GM23338 (cell line): ENCODE results near the gene TMEM128. TPM values are rescaled to one million over a fixed set of nuclear protein-coding genes. Genes with fewer than 3 reads are reported as not detected.

Experiments used
- ATAC-seq: fragments of 200-7000 bp; cut with Tn5 transposase; 3 replicates; pipeline ENCODE4 v1.9.1; 2020
- DNase-seq: peaks from one replicate; pipeline ENCODE4 v3.0.0-alpha.2; 2015; ENCODE audit warnings: low spot score
- H2AFZ ChIP-seq: fragments of 200-600 bp; sonication (generic); 2 replicates; pipeline ENCODE4 v1.8.0; 2016; ENCODE audit warnings: antibody characterized with exemption, mild to moderate bottlenecking, moderate library complexity
- H3F3A ChIP-seq: fragments of 200-600 bp; sonication (generic); replicated peaks from 2 replicates; pipeline ENCODE4 v1.8.0; 2017; ENCODE audit warnings: antibody characterized with exemption, mixed run types, low read depth
- H3K27ac ChIP-seq: fragments of 200-600 bp; sonication (generic); 2 replicates; pipeline ENCODE4 v1.6.1; 2016; ENCODE audit warnings: low read depth
- H3K27me3 ChIP-seq: fragments of 200-600 bp; sonication (generic); 2 replicates; pipeline ENCODE4 v1.8.0; 2016; ENCODE audit warnings: mild to moderate bottlenecking, mixed run types, moderate library complexity; ENCODE audit not compliant: insufficient read depth
- H3K36me3 ChIP-seq: fragments of 200-600 bp; sonication (generic); 2 replicates; pipeline ENCODE4 v1.8.0; 2016; ENCODE audit warnings: mild to moderate bottlenecking; ENCODE audit not compliant: insufficient read depth
- H3K4me1 ChIP-seq: fragments of 200-600 bp; sonication (generic); 2 replicates; pipeline ENCODE4 v1.8.0; 2016; ENCODE audit warnings: mild to moderate bottlenecking, moderate library complexity; ENCODE audit not compliant: insufficient read depth
- H3K4me2 ChIP-seq: fragments of 200-600 bp; sonication (generic); 2 replicates; pipeline ENCODE4 v1.7.1; 2017; ENCODE audit warnings: mixed run types
- H3K4me3 ChIP-seq: fragments of 200-600 bp; sonication (generic); 2 replicates; pipeline ENCODE4 v1.6.1; 2016; ENCODE audit warnings: mixed run types
- H3K79me2 ChIP-seq: fragments of 200-600 bp; sonication (generic); replicated peaks from 2 replicates; pipeline ENCODE4 v1.8.0; 2017; ENCODE audit warnings: mild to moderate bottlenecking; ENCODE audit not compliant: insufficient read depth
- H3K9me2 ChIP-seq: fragments of 200-600 bp; sonication (generic); 2 replicates; pipeline ENCODE4 v1.8.0; 2017; ENCODE audit not compliant: insufficient read depth
- H4K20me1 ChIP-seq: fragments of 200-600 bp; sonication (generic); replicated peaks from 2 replicates; pipeline ENCODE4 v1.8.0; 2017; ENCODE audit warnings: mild to moderate bottlenecking; ENCODE audit not compliant: insufficient read depth
- H3K27ac Mint-ChIP-seq: 2 replicates; pipeline ENCODE4 v1.8.0; 2020; ENCODE audit warnings: inconsistent platforms, mild to moderate bottlenecking, moderate library complexity, mixed read lengths
- H3K27me3 Mint-ChIP-seq: 3 replicates; pipeline ENCODE4 v1.8.0; 2022; ENCODE audit warnings: low read depth, mild to moderate bottlenecking, moderate library complexity, mixed read lengths, inconsistent platforms; ENCODE audit not compliant: insufficient read depth, poor library complexity
- H3K36me3 Mint-ChIP-seq: 3 replicates; pipeline ENCODE4 v1.8.0; 2021; ENCODE audit warnings: low read depth, mild to moderate bottlenecking, inconsistent platforms, moderate library complexity, mixed read lengths
- H3K4me1 Mint-ChIP-seq: 3 replicates; pipeline ENCODE4 v1.8.0; 2020; ENCODE audit warnings: mild to moderate bottlenecking, inconsistent platforms, mixed read lengths
- H3K4me3 Mint-ChIP-seq: 3 replicates; pipeline ENCODE4 v1.8.0; 2021; ENCODE audit warnings: moderate library complexity, mild to moderate bottlenecking, inconsistent platforms, mixed read lengths
- H3K9me3 Mint-ChIP-seq: 3 replicates; pipeline ENCODE4 v1.8.0; 2020; ENCODE audit warnings: moderate library complexity, mild to moderate bottlenecking, inconsistent platforms, mixed read lengths
- CREB1 ChIP-seq: fragments of 250-450 bp; sonication (Bioruptor Pico); IDR thresholded peaks from 2 replicates; pipeline ENCODE4 v1.5.0; 2020; ENCODE audit warnings: low read depth, mild to moderate bottlenecking, moderate library complexity
- CTCF ChIP-seq, 2 experiments: fragments of 200-600 bp in 1 of 2; sonication (generic) in 1 of 2; conservative IDR thresholded peaks; 2 replicates each; pipeline versions ENCODE4 v1.5.1 to v1.6.1; 2016 to 2017; ENCODE audit warnings: antibody characterized with exemption in 2 of 2, low read depth in 2 of 2, mild to moderate bottlenecking in 2 of 2, moderate library complexity in 1 of 2
- ETS1 ChIP-seq: IDR thresholded peaks from 2 replicates; pipeline ENCODE4 v1.6.1; 2016; ENCODE audit warnings: antibody characterized with exemption
- EZH2 ChIP-seq: fragments of 200-600 bp; sonication (generic); IDR thresholded peaks from one replicate; pipeline ENCODE4 v1.8.0; 2017; ENCODE audit warnings: antibody characterized with exemption, mild to moderate bottlenecking, low read depth; ENCODE audit not compliant: unreplicated experiment
- EZH2phosphoT487 ChIP-seq: fragments of 200-600 bp; sonication (generic); IDR thresholded peaks from one replicate; pipeline ENCODE4 v1.8.1; 2018; ENCODE audit warnings: antibody characterized with exemption; ENCODE audit not compliant: unreplicated experiment
- JUNB ChIP-seq: IDR thresholded peaks from one replicate; pipeline ENCODE4 v1.6.1; 2016; ENCODE audit warnings: antibody characterized with exemption; ENCODE audit not compliant: unreplicated experiment
- NANOG ChIP-seq: IDR thresholded peaks from 2 replicates; pipeline ENCODE4 v1.6.1; 2016; ENCODE audit warnings: antibody characterized with exemption, borderline replicate concordance
- POLR2AphosphoS5 ChIP-seq: IDR thresholded peaks from 2 replicates; pipeline ENCODE4 v1.6.1; 2016; ENCODE audit warnings: antibody characterized with exemption, low read depth
- REST ChIP-seq: IDR thresholded peaks from one replicate; pipeline ENCODE4 v1.6.1; 2018; ENCODE audit warnings: antibody characterized with exemption; ENCODE audit not compliant: unreplicated experiment
- STAT1 ChIP-seq: IDR thresholded peaks from one replicate; pipeline ENCODE4 v1.6.1; 2016; ENCODE audit warnings: antibody characterized with exemption; ENCODE audit not compliant: unreplicated experiment
- ZNF114 ChIP-seq: fragments of 250-450 bp; sonication (Bioruptor Pico); IDR thresholded peaks from 2 replicates; pipeline ENCODE4 v1.5.0; 2020; ENCODE audit warnings: mild to moderate bottlenecking, moderate library complexity
- ZNF331 ChIP-seq: fragments of 250-450 bp; sonication (Bioruptor Pico); IDR thresholded peaks from 2 replicates; pipeline ENCODE4 v1.5.0; 2020; ENCODE audit warnings: low read depth, mild to moderate bottlenecking, moderate library complexity
- ZNF462 ChIP-seq: fragments of 250-450 bp; sonication (Bioruptor Pico); IDR thresholded peaks from 2 replicates; pipeline ENCODE4 v1.5.0; 2020; ENCODE audit warnings: mild to moderate bottlenecking, moderate library complexity
- polyA plus RNA-seq: library from polyadenylated mRNA; unstranded; fragments of >200 nt; fragmentation: Nextera tagmentation; extraction: Ambion mirVana; gene quantifications from 2 replicates; pipeline ENCODE4 v1.2.1, GENCODE V29; 2016
- total RNA-seq: library from RNA; depleted of rRNA; stranded (reverse); fragments of >200 nt; shearing (Covaris generic); gene quantifications from 2 replicates; pipeline ENCODE4 v1.2.3, GENCODE V29; 2014

The TMEM128 gene
- total and polyA plus RNA-seq, 2 experiments from 2014 or later: 22.7 to 25.9 TPM

DNA sequence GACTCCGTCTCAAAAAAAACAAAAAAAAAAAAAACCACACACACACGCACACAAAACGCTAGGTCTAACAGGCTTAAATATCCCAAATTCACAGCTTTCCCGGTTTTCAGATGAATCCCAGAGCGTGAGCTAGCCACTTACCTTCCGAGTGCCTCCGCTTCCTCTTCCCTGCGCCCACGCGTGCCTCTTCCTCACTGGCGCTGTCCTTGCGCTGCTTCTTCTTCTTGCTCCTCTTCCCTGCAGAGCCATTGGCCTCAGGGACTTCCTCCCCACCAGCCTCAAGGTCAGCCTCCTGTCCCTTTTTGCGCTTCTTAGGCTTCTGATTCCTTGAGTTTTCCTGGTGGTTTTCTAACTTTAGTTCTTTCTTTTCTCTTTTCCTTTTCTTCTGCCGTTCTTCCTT lies 26.2 kb upstream of the TMEM128 start:
- peaks cover 64% of the 10 kb centered on the region for H3K36me3 ChIP-seq

More for the DNA sequence above, 26.2 kb upstream of the TMEM128 start:
- H3K27me3 ChIP-seq: no peaks in the 10 kb centered on the region
- TF ChIP-seq NANOG (no peak), EZH2 (no peak), EZH2phosphoT487 (no peak), REST (no peak), JUNB (no peak), ZNF462 (CRISPR knock-in tag) (no peak), CREB1 (CRISPR knock-in tag) (no peak), ETS1 (no peak), ZNF331 (CRISPR knock-in tag) (no peak), STAT1 (no peak), ZNF114 (CRISPR knock-in tag) (no peak), POLR2AphosphoS5 (no peak), CTCF (conservative IDR thresholded peaks at IDR 0.05; ENCODE audit: low read depth in 2 of 2) (no peak)
- no peaks in the 10 kb centered on the region for H3K9me2 ChIP-seq
- no peak overlapping the region; the same call in 2 of the 3 replicates for H3K4me3 Mint-ChIP-seq
- H4K20me1 ChIP-seq: peaks cover 12% of the 10 kb centered on the region; the same call in 1 of the 2 replicates
- ATAC-seq: no peak
- H3K36me3 Mint-ChIP-seq: peaks cover 76% of the 10 kb centered on the region
- H3K27ac Mint-ChIP-seq: no peak overlapping the region
- H3F3A ChIP-seq: no peaks in the 10 kb centered on the region
- H3K4me1 Mint-ChIP-seq: no peaks in the 10 kb centered on the region
- H3K27me3 Mint-ChIP-seq: peaks cover 1% of the 10 kb centered on the region
- no peaks in the 10 kb centered on the region for H3K9me3 Mint-ChIP-seq
- no peak overlapping the region for H3K4me2 ChIP-seq
- H2AFZ ChIP-seq: no peak overlapping the region
- H3K79me2 ChIP-seq: 0 out of 2 replicates have a peak, but pooled peaks cover 3% of the 10 kb centered on the region
- DNase-seq: no peak
- no peaks in the 10 kb centered on the region for H3K4me1 ChIP-seq
- H3K4me3 ChIP-seq: no peak overlapping the region
- no peak overlapping the region for H3K27ac ChIP-seq
